ENCODE measurements around the gene CENPU.
"Not testable (repeated sequence)": the region's sequence is repeated elsewhere in the genome, so short reads cannot be mapped to it uniquely, and the experiment has no call there.

CENPU gene

GRCh38 chr4:184657820-184658219 lies 76.1 kb downstream of the CENPU start:
- not testable (repeated sequence) for DNase-seq

GRCh38 chr4:184657144-184657543 lies 76.8 kb downstream of the CENPU start:
- no peak for DNase-seq

- no peak for DNase-seq
Observed at GRCh38 chr4:184655889-184656869, 77.7 kb downstream of the CENPU start.

- no peak for DNase-seq
Observed at GRCh38 chr4:184653650-184654049, 80.2 kb downstream of the CENPU start.

GRCh38 chr4:184652681-184653080 lies 81.2 kb downstream of the CENPU start:
- DNase-seq, result not testable (repeated sequence)

- DNase-seq, result no peak
Observed at GRCh38 chr4:184651899-184652298, 82.0 kb downstream of the CENPU start.

GRCh38 chr4:184649971-184650855 lies 83.7 kb downstream of the CENPU start:
- no peak for DNase-seq

GRCh38 chr4:184649026-184649970 lies 84.6 kb downstream of the CENPU start, which contains the start of the genes CASP3 and PRIMPOL:
Gene CASP3 (minus strand): TSS chr4:184649447. CDS start chr4:184638453, 10,994 bp downstream.
Gene PRIMPOL (plus strand): TSS chr4:184649738. CDS start chr4:184657141, 7,403 bp downstream.
- peak; percentile 33 for DNase-seq

- DNase-seq, result no peak
Observed at GRCh38 chr4:184648313-184649025, 85.4 kb downstream of the CENPU start.

- no peak for DNase-seq
Observed at GRCh38 chr4:184648054-184648312, 85.9 kb downstream of the CENPU start.

- no peak for DNase-seq
Observed at GRCh38 chr4:184647266-184648053, 86.4 kb downstream of the CENPU start.

GRCh38 chr4:184645904-184646610 lies 87.8 kb downstream of the CENPU start:
- DNase-seq, result no peak

- no peak for DNase-seq
Observed at GRCh38 chr4:184644553-184645307, 89.2 kb downstream of the CENPU start.

Measured in NCI-H187 treated with DMSO at 0.1 percent for 48 hours (cell line).